ENCODE data around the gene ASGR1.
A peak's percentile ranks its signal among the peaks of the same experiment; 100 is the strongest.

The ASGR1 gene

DNA sequence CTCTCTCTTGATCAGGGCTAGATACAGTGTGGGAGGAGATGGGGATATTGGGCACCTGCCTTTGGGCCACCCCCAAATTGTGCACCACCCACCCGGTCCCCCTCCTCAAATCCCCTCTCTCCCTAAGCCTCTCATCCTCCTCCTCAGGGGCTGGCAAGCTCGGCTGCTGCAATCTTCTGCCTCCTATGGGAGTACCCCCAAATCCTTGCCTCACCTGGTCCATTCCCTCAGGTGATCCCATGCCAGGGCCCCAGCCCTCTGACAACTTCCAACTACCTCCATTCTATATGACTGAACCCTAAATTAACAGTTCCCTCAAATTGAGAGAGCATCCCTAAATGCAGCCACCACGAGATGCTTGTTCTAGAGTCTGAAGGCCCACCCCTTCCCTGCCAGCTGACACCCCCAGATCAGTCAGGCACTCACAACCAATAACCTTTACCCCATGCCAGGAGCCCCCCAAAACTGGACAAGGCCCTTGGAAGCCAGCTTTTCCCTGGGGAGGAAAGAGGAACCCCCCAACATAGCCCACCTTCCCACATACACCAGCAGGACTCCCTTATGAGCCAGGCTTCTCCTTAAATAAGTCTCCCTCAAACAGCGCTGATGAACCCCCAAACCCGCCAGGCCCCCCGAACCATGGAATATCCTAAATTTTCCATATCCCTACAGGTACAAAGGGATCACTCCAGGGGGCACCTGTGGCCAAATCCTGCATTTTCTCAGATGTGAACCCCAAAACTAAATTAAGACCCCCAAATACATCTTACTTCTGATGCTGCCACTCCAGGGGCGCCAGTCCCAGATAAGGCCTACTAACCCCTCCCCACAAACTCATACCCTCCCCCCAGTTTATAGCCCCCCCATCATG, 37.3 kb upstream of the ASGR1 start:
- DNase-seq: no peak

GRCh38 chr17:7215652-7216180, 36.5 kb upstream of the ASGR1 start:
- no peak for DNase-seq

DNA sequence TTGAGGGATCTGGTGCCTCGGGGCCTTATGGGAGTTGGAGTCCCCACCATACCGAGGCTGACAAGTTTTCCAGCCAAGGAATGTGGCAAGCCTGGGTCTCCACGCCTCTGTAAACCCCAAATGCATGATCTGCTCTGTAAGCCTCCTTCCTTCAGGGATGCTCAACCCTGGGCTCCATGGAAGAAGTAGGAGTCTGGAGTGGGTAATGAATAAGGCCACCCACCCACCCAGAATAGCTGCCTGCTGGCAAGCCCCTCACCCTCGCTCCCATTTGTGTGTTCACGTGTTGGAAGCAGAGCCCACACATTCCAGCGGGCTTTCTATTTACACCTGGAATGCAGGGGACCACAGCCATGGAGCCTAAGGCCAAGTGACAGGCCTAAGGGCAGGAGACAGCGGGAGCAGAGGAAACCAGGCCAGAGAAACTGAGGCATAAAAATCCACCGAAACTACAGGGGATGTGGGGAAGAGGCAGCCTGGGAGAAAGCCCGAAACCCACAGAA, 36.0 kb upstream of the ASGR1 start:
- no peak for DNase-seq

- DNase-seq: peak; percentile 100
These were observed 35.3 kb upstream of the ASGR1 start for GRCh38 chr17:7214300-7215135.

DNA sequence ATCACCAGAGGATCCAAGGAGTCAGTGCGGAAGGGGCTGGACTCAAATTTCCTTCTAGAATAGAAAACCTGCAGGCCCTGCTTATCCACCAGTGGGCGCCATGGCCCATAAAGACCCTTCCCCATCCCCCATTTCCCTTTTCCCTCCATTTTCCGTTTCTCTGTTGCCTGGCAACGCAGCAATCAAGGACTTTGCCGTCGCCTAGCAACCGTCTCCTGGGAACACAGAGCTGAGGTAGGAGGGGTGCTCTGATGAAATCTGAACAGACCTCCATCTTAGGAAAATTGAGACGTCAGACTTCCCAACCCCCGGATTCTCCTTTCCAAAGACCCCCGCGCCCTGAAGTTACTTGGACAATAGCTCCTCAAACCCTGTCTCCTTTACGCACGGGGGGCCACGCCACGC, 34.7 kb upstream of the ASGR1 start:
- DNase-seq: no peak

- no peak for DNase-seq
These were observed 32.5 kb upstream of the ASGR1 start for GRCh38 chr17:7211491-7212273.

DNA sequence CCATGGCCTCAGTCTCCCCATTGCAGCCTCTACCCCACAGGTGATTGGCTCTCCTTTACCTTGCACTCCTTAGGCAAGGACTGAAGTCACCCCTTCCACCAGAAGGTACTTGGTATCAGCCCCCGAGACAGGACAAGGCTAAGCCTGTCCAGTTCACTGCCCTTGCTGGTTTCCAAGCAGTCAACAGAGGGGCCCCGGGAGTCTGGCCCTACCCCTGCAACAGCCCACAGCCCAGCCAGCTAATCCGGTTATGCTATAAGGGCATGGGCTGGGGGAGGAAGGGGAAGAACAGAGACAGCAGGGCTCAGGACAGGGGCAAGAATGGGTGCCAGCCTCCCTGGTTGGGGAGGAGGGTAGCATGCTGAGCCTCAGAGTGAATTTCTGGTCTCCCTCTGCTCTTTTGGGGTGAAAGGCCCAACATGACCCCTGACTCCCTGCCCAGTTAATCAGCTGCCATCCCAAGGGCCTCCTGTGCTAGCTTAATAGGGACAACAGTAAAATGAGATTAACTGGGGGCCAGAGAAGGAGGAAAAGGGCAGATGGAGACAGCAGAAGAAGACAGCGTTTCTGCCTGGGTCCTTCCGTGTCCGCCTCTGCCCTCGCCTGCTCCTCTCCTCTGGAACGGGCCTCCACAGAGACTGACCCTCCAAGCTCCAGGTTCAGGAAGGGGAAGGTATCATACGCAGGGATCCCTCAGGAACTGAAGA, 29.7 kb upstream of the ASGR1 start:
- DNase-seq: no peak

DNA sequence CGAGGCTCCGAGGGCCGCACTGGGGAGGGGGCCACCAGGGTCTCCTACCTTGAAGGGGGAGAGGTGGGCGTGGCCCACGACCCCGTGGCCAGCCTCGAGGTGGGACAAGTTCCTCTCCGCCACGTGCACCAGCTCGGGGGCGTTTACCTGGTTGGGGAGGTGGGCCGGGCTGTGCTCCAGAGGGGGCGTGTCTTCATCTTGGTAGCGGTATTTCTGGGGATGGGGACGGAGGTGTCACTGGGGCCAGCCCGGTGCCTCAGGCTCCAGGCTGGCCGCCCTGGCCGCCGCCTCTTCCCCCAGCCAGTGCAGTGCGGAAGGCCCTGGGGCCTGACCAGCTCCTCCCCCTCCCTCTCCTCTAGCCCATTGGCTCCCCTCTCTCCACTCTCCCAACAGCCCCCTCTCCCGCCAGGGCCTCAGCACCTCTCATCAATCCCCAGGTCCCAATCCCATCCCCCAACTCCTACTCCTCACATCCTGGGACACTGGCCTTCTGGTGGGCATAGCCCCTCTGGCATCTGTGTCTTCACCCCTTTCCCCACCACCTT, 28.9 kb upstream of the ASGR1 start:
- no peak for DNase-seq

DNA sequence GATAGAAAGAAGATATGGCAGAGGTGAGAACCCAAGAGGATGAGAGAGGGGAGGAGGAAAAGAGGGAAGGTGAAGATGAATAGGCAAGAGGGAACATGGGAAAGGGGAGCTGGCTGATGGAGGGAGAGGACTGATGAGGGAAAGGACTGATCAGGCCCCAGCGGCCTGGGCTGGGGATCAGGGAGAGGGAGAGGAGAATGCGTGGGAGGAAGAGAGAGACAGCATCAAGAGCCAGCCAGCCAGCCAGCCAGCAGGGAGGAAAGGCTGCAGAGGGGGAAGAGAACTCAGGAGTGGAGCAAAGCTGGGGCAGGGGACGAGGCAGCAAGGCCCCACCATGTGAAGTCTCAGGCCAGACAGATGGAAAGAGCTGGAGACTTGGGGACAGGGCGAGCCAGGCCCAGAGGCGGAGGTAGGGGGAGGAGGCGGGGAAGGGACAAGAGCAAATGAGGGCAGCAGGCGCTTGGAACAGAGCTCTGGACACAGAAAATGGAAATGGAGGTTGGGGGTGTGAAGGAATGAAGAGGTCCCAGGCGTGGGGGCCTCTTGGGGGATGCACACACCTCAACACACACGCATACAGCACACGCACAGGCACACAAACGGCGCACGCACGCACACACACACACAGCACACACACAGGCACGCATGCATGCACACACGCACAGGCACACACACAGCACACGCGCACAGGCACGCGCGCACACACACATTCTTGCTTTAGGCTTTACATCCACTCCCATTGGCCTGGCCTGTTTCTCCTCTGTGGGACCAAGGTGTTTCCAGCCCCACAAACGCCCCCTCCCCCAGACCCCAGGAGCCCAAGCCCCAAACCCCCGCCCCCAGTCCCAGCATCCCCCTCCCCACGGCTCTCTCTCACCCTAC, 28.2 kb upstream of the ASGR1 start:
- no peak for DNase-seq

DNA sequence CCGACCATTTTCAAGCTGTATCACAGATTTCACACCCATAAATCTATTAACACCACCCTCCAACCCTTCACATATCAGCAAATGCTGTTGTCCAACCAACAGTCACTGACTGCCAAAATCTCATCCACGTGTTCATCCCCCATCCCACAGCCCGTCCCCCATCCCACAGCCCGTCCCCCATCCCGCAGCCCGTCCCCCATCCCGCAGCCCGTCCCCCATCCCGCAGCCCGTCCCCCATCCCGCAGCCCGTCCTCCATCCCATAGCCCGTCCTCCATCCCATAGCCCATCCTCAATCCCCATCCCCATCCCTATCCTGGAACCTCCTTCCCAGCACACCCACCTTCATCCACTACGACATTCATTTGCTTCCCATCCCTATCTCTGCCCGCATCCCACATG, 26.4 kb upstream of the ASGR1 start:
- no peak for DNase-seq

DNA sequence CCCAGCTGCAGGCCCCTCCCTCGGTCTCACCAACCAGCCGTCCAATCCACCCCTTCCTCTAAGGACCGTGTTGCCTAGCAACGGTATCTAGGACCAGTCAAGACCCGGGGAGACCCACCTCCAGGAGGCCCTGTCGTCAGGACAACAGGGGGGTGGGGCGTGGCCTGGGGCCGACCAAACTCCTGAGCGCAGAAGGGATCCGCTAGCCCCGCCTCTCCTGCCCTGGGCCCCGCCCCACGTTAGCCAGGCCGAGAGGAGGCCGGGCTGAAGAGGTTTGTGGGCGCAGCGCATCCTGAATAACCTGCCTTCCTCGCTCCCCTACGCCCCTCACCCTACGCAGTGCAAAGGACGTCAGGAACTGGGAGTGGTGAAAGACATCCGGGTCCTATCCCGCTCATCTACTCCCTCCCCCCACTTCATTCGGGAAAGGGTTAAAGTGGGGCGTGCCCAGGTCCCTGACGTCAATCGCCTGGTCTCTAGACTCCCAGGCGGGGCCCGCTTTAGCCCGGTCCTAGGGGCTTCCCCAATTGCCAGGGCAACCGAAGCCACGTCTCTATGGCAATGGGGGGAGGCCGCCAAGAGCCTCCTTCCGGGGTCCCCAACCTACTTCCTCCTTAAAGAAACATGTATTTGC, 25.8 kb upstream of the ASGR1 start:
- peak; percentile 93 to 95 for DNase-seq

DNA sequence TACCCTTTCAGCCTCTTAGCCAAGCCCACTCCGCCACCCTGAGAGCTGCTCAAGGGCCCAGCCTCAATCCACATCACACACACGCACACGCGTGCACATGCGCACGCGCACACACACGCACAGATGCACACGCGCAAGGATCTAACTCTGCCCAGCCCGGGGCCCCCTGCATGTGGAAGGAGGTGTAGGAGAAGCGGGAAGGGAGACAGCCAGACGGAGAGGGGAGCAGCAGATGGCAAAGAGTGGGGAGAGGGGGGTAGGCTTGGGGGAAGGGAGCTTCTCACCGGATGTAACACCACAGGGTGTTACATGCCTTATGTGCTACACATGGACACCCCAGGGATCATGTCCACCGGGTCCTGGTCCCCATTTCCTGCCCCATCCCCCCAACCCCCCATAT, 25.2 kb upstream of the ASGR1 start:
- no peak for DNase-seq

- DNase-seq: no peak
These were observed 24.2 kb upstream of the ASGR1 start for GRCh38 chr17:7203391-7203790.

DNA sequence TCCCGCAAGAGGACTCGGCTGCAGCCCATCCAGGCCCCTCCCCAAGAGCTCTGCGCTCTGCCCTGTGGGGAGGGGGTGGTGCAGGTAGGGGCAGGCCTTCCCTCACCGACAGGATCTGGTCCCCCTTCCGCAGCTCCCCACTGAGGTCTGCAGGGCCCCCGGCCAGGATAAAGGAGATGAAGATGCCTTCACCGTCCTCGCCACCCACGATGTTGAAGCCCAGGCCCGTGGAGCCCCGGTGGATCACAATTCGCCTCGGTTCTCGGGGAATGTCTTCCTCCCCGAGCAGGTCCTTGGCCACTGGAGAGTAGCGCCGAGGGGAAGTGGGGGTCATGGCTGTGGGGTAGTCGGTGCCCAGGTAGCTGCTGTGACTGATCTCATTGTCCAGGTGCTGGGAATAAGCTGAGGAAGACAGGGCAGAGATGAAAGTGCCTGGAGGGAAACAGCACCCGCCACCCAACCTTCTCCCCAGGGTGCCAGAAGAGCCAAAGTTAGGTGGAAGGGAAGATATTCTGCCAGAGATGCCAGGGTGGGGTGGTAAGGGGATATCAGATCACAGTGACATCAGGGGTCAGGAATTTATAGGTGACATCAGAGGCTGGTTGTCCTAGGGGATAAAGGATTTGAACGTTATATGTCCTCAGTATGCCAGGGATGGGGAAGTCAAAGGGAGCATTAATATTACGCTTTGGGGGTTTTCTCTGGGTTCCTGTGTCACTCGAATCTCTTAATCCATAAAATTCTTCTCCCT, 17.7 kb upstream of the ASGR1 start:
- no peak for DNase-seq

GRCh38 chr17:7195971-7196370, 16.8 kb upstream of the ASGR1 start:
- DNase-seq: no peak

- DNase-seq: no peak
These were observed 13.2 kb upstream of the ASGR1 start for GRCh38 chr17:7192271-7192937.

- peak; percentile 34 to 48 for DNase-seq
These were observed 12.6 kb upstream of the ASGR1 start for GRCh38 chr17:7191571-7192270.

DNA sequence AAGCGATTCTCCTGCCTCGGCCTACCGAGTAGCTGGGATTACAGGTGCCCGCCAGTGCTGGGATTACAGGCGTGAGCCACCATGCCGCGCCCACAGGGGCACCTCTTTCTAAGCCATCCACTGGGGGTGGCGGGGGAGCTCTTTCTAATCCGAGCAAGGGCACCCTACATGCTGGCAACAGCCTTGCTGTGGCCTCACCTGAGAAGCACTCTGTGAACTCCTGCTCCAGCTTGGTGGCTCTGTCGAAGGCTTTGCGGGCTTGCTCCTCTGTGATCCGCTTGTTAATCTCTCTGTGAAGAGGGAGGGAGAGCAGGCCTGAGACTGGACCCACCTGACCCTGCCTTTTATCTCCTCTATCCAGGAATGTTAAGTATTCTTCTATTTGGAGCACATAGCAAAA, 11.9 kb upstream of the ASGR1 start:
- no peak for DNase-seq

Measured in activated T-cell treated with anti-CD3 and anti-CD28 coated beads, Interleukin-2, amount 50 U/mL, for 48 hours (primary cell).